ENCODE data around the gene C3orf20.

DNA sequence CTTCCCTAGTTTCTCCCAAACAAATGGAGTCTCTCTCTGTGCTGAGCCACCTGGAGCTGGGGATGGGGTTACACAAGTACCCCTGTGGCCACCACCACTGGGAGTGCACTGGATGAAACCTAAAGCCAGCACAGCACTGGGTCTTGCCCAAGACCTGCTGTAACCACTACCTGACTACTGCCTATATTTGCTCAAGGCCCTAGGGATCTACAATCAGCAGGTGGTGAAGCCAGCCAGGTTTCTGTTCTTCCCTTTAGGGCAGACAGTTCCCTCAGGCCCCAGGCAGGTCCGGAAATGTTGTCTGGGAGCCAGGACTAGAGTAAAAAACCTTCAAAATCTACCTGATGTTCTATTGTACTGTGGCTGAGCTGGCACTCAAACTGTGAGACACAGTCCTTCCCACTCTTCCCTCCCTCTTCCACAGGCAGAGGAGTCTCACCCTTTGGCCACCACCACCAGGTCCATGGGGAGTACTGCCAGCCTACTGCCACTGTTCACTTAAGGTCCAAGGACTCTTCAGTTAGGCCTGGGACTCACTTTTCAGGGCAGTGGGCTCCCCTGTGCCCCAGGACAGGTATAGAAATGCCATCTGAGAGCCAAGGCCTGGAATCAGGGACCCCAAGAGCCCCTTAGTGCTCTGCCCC is 23.8 kb downstream of the C3orf20 start:
- TF ChIP-seq, protein P1, sequence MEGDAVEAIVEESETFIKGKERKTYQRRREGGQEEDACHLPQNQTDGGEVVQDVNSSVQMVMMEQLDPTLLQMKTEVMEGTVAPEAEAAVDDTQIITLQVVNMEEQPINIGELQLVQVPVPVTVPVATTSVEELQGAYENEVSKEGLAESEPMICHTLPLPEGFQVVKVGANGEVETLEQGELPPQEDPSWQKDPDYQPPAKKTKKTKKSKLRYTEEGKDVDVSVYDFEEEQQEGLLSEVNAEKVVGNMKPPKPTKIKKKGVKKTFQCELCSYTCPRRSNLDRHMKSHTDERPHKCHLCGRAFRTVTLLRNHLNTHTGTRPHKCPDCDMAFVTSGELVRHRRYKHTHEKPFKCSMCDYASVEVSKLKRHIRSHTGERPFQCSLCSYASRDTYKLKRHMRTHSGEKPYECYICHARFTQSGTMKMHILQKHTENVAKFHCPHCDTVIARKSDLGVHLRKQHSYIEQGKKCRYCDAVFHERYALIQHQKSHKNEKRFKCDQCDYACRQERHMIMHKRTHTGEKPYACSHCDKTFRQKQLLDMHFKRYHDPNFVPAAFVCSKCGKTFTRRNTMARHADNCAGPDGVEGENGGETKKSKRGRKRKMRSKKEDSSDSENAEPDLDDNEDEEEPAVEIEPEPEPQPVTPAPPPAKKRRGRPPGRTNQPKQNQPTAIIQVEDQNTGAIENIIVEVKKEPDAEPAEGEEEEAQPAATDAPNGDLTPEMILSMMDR (IDR thresholded peaks at IDR 0.05 in 4 of 5, conservative IDR thresholded peaks at IDR 0.05 in 1 of 5) = no peak
- no peak for TF ChIP-seq POLR2A (IDR thresholded peaks at IDR 0.05)

Data from gastrocnemius medialis (tissue), 4 donors.